ENCODE measurements around the gene CMTM8.
"Not testable (repeated sequence)": the region's sequence is repeated elsewhere in the genome, so short reads cannot be mapped to it uniquely, and the experiment has no call there.

Gene CMTM8

DNA sequence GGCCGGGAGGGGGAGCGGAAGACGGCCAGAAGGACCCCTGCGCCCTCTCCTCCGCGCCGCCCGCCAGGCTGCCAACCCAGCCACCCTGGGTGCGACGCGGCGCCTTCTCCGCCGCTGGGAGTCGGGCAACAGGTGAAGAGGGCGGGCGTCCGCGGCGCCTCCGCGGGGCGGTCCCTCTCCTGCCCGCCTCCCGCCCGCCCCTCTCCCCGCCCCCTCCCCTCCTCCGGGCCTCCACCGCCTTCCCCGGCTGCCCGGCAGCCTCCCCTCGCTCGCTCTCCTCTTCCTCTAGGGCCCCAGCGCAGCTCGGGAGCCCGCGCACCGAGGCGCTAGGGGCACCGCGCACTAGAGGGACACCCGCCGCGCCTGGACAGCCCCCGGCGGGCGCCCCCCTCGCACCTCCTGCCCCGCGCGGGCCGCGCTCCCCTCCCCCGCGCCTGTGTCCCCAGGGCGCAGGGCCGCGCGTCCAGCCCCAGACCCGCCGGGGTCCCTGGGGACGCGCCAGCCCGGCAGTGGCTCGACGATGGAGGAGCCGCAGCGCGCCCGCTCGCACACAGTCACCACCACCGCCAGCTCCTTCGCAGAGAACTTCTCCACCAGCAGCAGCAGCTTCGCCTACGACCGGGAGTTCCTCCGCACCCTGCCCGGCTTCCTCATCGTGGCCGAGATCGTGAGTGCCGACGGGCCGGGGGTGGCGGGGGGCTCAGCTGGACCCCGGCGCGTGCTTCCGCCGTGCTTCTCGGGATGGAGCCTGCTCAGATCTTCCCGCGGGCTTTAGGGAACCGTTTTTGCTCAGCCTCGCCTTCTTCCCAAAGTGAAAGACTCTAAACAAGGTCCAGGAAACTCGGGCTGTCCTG is at the start of gene CMTM8:
Gene CMTM8 (plus strand): TSS at position 228 of the 854 bp plus-strand sequence. CDS start 293 bp downstream, at position 521.
- peak within 1 kb of the TSS in 1 of 2 donors; percentile 77 for H3K27ac Mint-ChIP-seq
- peak; percentile 58 to 64 for DNase-seq
- H3K27me3 Mint-ChIP-seq: peaks cover 11% of the 10 kb centered on the region
- peaks cover 33% of the 10 kb centered on the region for H3K4me1 Mint-ChIP-seq
- peaks cover 16 to 17% of the 10 kb centered on the region in 2 donors for H3K9me3 Mint-ChIP-seq
- peak within 1 kb of the TSS; percentile 87 to 93 for H3K4me3 Mint-ChIP-seq
- peak; percentile 84 for ATAC-seq

DNA sequence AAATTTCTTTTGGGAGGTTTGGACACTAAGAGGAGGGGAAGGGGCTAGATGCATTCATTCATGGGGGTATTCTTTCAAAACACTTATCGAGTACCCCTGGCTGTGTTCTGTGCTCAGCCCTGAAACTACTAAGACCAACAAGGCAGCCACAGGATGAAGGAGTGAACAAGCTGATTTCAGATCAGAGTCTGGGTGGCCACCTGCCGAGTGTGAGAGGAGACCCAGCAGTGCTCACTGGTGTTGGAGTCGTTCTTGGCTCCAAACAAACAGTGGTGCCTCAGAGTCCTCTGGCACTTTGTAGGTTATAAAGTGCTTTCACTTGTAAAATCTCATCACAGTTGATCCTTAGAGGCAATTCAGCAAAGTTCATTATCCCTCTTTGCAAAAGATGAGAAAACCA is 48.8 kb upstream of the CMTM8 start:
- Mint-ChIP-seq H3K27me3 (peaks cover 19% of the 10 kb centered on the region), H3K9me3 (no peaks in the 10 kb centered on the region), H3K4me1 (no peaks in the 10 kb centered on the region), H3K27ac (no peak overlapping the region), H3K4me3 (no peak overlapping the region)
- DNase-seq: no peak
- no peak for ATAC-seq

DNA sequence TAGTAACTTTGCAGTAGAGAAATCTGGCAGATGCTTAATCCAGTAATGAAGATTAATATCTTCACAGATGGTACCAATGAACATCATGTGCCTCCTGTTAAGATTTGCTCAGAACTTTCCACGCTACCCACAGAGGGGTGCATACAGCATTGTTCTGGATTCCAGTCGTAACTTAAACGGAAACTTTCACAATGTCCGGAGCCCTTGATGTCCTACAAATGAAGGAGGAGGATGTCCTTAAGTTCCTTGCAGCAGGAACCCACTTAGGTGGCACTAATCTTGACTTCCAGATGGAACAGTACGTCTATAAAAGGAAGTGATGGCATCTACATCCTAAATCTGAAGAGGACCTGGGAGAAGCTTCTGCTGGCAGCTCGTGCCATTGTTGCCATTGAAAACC is 47.9 kb upstream of the CMTM8 start:
- not testable (repeated sequence) for H3K27ac Mint-ChIP-seq, H3K9me3 Mint-ChIP-seq, DNase-seq, H3K4me1 Mint-ChIP-seq, H3K4me3 Mint-ChIP-seq, ATAC-seq
- H3K27me3 Mint-ChIP-seq: peaks cover 19% of the 10 kb centered on the region

DNA sequence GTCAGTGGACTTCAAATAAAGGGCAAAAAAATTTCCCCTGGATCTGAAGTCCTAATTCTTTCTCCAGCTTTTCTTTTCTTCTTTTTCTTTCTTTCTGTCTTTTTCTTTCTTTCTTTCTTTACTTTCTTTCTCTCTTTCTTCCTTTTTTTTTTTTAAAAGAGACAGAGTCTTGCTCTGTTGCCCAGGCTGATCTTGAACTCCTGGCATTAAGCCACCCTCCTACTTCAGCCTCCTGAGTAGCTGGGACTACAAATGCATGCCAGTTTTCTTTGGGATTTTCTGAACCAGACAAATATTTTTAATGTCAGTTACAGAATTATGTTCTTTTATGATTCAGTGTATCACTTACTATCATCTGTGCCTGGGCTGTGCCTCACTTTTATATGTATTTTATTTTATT is 45.4 kb upstream of the CMTM8 start:
- ATAC-seq (no peak), DNase-seq (no peak)
- Mint-ChIP-seq H3K4me1 (no peaks in the 10 kb centered on the region), H3K27ac (no peak overlapping the region), H3K9me3 (no peaks in the 10 kb centered on the region), H3K4me3 (no peak overlapping the region), H3K27me3 (peaks cover 19% of the 10 kb centered on the region)

DNA sequence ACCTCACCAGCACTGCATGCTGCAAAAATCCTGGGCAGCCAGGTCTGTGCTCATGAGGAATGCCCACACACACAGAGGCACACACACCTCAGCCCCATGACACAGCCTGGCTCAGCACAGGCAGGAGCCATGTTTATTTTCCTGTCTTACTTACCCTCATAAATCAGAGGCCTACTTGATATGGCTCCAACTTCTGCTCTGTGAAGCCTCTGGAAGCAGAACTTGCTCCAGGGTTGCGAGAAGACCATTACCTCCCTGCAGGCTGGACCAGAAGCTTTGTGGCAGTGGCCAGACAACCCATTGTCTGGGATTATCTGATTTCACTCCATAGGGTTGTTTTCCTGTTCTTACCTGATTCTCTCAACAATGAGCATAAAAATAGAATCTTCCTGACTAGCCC is 43.8 kb upstream of the CMTM8 start:
- no peak for DNase-seq
- Mint-ChIP-seq H3K9me3 (no peaks in the 10 kb centered on the region), H3K4me1 (no peaks in the 10 kb centered on the region), H3K27me3 (peaks cover 19% of the 10 kb centered on the region), H3K4me3 (no peak overlapping the region), H3K27ac (no peak overlapping the region)
- ATAC-seq: no peak

- Mint-ChIP-seq H3K4me1 (no peaks in the 10 kb centered on the region), H3K4me3 (no peak overlapping the region), H3K27me3 (peaks cover 15% of the 10 kb centered on the region), H3K9me3 (no peaks in the 10 kb centered on the region), H3K27ac (no peak overlapping the region)
- no peak for ATAC-seq
- no peak for DNase-seq
These were observed 42.4 kb upstream of the CMTM8 start for GRCh38 chr3:32195995-32196540.

- Mint-ChIP-seq H3K4me3 (no peak overlapping the region), H3K9me3 (no peaks in the 10 kb centered on the region), H3K27me3 (peaks cover 5% of the 10 kb centered on the region), H3K4me1 (no peaks in the 10 kb centered on the region), H3K27ac (no peak overlapping the region)
- ATAC-seq (no peak), DNase-seq (no peak)
These were observed 40.5 kb upstream of the CMTM8 start for GRCh38 chr3:32197991-32198390.

DNA sequence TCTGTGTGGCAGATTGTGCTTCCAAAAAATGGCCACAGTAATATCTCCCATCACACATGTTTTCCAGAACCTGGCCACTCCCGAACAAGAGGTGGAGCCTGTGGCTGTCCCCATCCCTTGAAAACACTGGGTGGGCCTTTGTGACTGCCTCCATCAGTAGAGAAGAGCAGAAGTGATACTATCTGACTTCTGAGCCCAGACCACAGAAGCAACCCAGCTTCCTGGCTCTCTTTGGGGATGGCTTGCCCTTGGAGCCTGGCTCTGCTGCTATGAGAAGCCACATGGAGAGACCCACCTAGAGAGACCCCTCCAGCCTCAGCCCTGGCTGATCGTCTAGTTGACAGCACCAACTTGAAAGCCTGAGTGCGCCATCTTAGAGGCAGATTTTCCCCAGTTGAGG is 39.8 kb upstream of the CMTM8 start:
- no peak for ATAC-seq
- no peak overlapping the region for H3K4me3 Mint-ChIP-seq
- H3K4me1 Mint-ChIP-seq: no peaks in the 10 kb centered on the region
- H3K27ac Mint-ChIP-seq: no peak overlapping the region
- H3K27me3 Mint-ChIP-seq: no peaks in the 10 kb centered on the region
- DNase-seq: no peak
- no peaks in the 10 kb centered on the region for H3K9me3 Mint-ChIP-seq

DNA sequence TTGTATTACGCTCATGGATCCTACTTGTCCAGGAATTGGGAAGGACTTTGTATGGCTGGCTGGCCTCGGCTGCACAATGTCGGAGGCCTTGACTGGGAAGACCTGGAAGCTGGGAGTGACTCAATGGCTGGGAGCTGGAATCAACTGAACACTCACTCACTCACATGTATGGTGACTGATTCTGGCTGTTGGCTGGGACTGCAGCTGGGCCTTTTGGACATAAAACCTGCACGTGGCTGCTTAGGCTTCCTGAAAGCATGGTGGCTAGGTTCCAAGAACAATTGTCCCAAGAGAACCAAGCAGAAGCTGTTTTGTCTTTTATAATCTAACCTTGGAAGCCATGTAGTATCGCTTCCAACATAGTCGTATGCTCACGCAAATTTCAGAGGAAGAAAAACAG is 38.0 kb upstream of the CMTM8 start:
- Mint-ChIP-seq H3K4me1 (no peaks in the 10 kb centered on the region), H3K4me3 (no peak overlapping the region), H3K27me3 (no peaks in the 10 kb centered on the region), H3K9me3 (no peaks in the 10 kb centered on the region), H3K27ac (no peak overlapping the region)
- ATAC-seq: no peak
- DNase-seq: no peak

- H3K4me3 Mint-ChIP-seq: no peak overlapping the region
- H3K27ac Mint-ChIP-seq: no peak overlapping the region
- no peak for DNase-seq
- no peaks in the 10 kb centered on the region for H3K27me3 Mint-ChIP-seq
- ATAC-seq: no peak
- no peaks in the 10 kb centered on the region for H3K4me1 Mint-ChIP-seq
- H3K9me3 Mint-ChIP-seq: no peaks in the 10 kb centered on the region
These were observed 37.3 kb upstream of the CMTM8 start for GRCh38 chr3:32200992-32201758.

DNA sequence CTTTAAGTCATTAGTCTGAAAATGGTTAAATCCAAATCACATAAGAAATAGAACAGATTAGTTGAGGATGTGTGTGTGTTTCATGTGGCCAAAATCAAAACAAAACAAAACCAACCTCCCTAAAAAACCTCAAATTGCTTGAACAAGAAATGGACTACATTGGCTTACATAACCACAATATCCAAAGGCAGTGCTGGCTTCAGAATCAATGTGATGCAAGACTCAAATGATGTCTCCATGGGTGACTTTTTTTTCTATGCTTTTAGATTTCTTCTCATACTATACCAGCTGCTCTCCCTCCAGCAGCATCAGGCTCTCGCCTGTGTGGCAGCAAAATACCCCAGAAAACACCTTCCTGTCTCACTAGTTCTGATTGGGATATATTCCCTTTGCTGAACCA is 36.0 kb upstream of the CMTM8 start:
- Mint-ChIP-seq H3K27ac (no peak overlapping the region), H3K4me1 (no peaks in the 10 kb centered on the region), H3K9me3 (no peaks in the 10 kb centered on the region), H3K27me3 (no peaks in the 10 kb centered on the region), H3K4me3 (no peak overlapping the region)
- DNase-seq (no peak), ATAC-seq (no peak)

DNA sequence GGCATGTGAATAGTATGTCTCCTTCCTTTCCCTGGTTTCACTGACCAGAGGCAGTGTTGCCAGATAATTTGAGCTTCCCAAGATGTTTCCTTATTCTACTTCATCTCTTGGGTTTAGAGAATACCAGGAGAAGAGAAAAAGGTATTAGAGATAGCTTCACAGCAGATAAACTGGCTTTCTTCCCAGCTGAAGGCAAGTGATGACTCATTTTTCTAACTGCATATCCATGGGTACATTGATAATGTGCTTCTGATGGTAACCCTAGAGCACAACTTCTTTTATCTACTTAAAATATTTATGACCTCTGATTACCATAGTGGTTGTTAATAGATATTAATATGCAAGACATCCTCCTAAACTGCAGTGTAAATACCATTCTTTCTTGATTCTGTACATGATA is 34.6 kb upstream of the CMTM8 start:
- no peaks in the 10 kb centered on the region for H3K4me1 Mint-ChIP-seq
- ATAC-seq (no peak), DNase-seq (no peak)
- H3K4me3 Mint-ChIP-seq: no peak overlapping the region
- H3K9me3 Mint-ChIP-seq: no peaks in the 10 kb centered on the region
- no peak overlapping the region for H3K27ac Mint-ChIP-seq
- no peaks in the 10 kb centered on the region for H3K27me3 Mint-ChIP-seq

DNA sequence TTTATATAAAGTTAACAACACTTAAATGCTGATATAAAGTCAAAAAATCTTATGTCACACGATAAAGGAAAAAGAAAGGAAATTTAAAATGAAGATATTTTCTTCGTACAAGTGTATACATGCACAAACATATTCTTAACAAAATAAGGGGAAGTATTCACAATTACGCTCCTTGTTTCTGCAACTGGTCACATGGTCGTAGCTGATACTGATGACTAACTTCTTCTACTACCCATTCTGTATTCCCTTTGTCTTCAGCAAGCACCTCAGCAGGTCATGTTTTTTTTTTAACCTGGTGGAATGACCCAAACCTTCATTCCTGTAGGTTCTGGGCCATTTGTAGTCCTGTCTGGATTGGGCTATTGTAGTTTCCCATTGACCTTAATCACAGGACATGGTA is 30.0 kb upstream of the CMTM8 start:
- Mint-ChIP-seq H3K4me1 (no peaks in the 10 kb centered on the region), H3K27ac (no peak overlapping the region), H3K9me3 (no peaks in the 10 kb centered on the region), H3K27me3 (no peaks in the 10 kb centered on the region), H3K4me3 (no peak overlapping the region)
- no peak for DNase-seq
- no peak for ATAC-seq

DNA sequence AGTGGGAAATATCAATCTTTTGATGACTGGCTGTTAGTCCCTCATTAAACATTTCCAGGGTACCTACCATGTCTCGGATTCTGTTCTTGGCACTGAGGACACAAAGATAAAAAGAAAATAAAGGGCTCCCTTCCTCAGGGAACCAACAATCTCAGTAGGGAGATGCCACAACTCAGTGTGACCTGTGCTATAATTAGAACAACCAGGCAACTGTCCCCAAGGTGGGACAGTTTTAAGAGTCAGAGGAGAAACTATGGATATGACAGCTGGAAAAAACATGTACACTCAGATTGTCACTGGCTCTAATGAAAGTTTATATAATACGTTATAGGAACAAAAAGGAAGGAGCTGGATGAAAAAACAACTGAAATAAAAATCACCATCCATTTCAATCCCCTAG is 23.3 kb upstream of the CMTM8 start:
- ATAC-seq: no peak
- Mint-ChIP-seq H3K27ac (no peak overlapping the region), H3K27me3 (peaks cover 8% of the 10 kb centered on the region), H3K9me3 (peaks cover 0 to 10% of the 10 kb centered on the region in 2 donors), H3K4me1 (no peaks in the 10 kb centered on the region), H3K4me3 (no peak overlapping the region)
- no peak for DNase-seq

- Mint-ChIP-seq H3K27ac (no peak overlapping the region), H3K9me3 (peaks cover 0 to 19% of the 10 kb centered on the region in 2 donors), H3K4me3 (no peak overlapping the region), H3K4me1 (no peaks in the 10 kb centered on the region), H3K27me3 (peaks cover 8% of the 10 kb centered on the region)
- DNase-seq (no peak), ATAC-seq (no peak)
These were observed 22.2 kb upstream of the CMTM8 start for GRCh38 chr3:32216172-32216783.

DNA sequence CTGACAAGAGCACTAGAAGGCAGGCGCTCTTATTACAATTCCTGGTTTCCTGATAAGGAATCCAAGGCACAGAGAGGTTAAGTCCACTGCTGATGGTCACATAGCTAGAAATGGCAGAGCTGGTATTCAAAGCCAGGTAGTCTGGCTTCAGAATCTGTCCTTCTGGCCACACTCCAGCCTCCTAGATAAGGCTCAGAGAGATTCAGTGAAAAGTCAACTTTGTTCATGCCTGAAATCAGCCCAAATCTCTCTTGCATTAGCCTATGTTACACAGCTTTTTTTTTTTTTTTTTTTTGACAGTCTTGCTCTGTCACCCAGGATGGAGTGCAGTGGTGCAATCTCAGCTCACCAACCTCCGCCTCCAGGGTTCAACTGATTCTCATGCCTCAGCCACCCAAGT is 21.1 kb upstream of the CMTM8 start:
- peaks cover 0 to 19% of the 10 kb centered on the region in 2 donors for H3K9me3 Mint-ChIP-seq
- no peak overlapping the region for H3K4me3 Mint-ChIP-seq
- DNase-seq (no peak), ATAC-seq (no peak)
- no peak overlapping the region for H3K27ac Mint-ChIP-seq
- H3K4me1 Mint-ChIP-seq: no peaks in the 10 kb centered on the region
- peaks cover 8% of the 10 kb centered on the region for H3K27me3 Mint-ChIP-seq
